NCI-H146 treated with DMSO at 0.1 percent for 48 hours (cell line): ENCODE measurements around the gene COQ3.
"Not testable (repeated sequence)": the region's sequence is repeated elsewhere in the genome, so short reads cannot be mapped to it uniquely, and the experiment has no call there.

Experiments
- DNase-seq: peaks from one replicate; lab custom pipeline; 2025; ENCODE audit not compliant: unreplicated experiment; lab: John Stamatoyannopoulos, UW

COQ3 gene

GRCh38 chr6:99390896-99391295 lies 3.1 kb downstream of the COQ3 start:
- DNase-seq: no peak

GRCh38 chr6:99384507-99384906 lies 9.5 kb downstream of the COQ3 start:
- no peak for DNase-seq

- no peak for DNase-seq
Observed at GRCh38 chr6:99378636-99379035, 15.4 kb downstream of the COQ3 start.

DNA sequence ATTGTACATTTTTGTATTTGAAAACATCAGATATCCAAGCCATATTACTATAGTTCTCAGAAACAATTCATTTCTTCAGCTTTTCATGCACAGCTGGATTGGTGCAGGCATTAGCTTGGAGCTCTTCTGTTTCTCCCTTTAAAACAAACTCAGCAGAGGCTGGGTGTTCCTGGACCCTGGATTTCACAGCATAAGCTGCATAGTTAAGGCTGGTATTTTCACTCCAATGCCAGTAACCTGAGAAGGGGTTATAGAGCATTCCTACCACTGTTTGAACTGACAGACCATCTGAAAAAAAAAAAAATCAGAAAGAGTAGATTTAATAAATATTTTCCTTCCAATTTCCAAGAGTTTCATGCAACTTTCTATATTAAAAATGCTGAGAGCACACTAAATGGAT lies 24.5 kb downstream of the COQ3 start:
- DNase-seq: no peak

DNA sequence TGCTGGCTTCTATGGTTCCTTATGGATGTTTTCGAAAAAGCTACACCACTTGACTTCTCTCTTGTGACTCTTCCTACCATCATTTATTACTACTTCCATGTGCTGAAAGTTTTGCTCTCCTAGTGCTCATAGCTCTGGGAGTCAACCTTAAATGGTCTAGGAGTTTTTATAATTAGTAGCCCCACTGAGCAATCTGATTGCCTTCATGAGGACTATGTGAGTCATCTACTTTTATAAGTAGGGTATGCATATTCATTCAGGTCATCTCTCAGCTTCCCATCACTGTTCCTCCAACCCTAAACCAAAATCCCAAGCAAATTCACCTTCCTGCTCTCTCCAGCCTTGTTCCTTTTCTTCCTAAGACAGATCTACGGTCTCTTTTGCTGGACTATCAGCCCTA lies 27.1 kb downstream of the COQ3 start:
- no peak for DNase-seq

GRCh38 chr6:99364026-99364425 lies 30.0 kb downstream of the COQ3 start:
- DNase-seq: no peak

DNA sequence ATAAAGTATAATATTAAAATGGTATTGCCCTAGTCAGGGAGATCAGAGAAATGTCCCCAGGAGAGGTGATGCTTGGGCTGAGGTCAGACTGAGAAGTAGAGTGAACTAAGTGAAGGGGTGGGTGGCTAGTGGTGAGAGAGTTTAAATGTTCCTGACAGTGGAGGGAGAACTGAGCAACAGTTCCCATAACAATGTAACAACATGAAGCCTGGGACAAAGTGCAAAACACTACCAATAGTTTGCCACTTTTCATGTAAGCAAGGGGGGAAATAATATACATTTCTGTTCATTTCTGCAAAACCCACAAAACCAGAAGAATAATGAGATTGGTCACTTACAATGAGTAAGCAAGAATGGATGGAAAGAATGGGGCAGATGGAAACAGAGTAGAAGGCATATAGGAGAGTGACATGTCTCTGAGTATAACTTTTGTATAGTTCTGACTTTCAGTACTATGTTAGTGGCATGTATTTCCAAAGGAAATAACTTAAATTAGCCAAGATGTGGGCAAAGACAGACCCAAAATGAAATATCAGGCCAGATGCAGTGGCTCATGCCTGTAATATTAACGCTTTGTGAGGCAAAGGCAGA lies 31.2 kb downstream of the COQ3 start:
- DNase-seq: no peak

DNA sequence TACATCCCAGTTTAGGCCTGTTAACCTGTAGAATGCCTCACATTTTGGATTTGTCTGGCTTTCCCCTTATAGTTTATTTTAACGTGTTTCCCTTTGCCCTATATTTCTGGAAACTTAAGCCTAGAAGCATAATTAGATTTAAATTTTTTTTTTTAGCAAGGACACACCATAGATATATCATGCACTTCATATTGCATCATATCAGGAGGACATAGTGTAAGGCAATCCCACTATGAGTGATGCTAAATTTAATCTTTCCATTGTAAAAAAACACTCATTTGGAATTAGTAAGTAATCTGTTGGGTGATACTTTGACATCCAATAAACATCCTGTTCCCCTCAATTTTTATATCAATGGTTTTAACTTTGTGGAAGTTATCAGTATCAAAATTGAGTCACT lies 34.2 kb downstream of the COQ3 start:
- no peak for DNase-seq

- no peak for DNase-seq
Observed at GRCh38 chr6:99356641-99357040, 37.4 kb downstream of the COQ3 start.

DNA sequence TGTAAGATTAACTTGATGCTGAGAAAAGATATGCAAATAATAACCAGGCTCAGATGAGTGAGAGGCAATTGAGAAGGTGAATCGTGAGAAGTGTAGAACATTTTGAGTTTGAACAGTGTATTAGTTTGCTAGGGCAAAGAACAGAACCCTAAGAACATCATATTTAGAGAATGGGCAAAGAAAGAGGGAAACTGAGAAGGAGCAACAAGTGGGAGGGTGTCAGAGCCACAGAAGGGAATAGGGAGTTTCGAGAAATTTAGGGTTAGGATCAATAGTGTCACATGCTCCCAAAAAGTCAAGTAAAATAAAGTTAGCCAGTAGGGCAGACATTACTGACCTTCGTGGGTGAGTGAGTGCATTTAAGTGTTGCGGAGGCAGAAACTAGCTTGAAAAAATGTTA lies 39.0 kb downstream of the COQ3 start:
- DNase-seq: no peak

- no peak for DNase-seq
Observed at GRCh38 chr6:99353126-99353525, 40.9 kb downstream of the COQ3 start.

GRCh38 chr6:99350573-99350972 lies 43.4 kb downstream of the COQ3 start:
- no peak for DNase-seq

GRCh38 chr6:99349171-99350141 lies 44.5 kb downstream of the COQ3 start, which contains the start of gene FAXC:
TSS of gene FAXC (minus strand) at chr6:99349674. CDS start at chr6:99349372, 302 bp downstream.
- peak; percentile 65 for DNase-seq

DNA sequence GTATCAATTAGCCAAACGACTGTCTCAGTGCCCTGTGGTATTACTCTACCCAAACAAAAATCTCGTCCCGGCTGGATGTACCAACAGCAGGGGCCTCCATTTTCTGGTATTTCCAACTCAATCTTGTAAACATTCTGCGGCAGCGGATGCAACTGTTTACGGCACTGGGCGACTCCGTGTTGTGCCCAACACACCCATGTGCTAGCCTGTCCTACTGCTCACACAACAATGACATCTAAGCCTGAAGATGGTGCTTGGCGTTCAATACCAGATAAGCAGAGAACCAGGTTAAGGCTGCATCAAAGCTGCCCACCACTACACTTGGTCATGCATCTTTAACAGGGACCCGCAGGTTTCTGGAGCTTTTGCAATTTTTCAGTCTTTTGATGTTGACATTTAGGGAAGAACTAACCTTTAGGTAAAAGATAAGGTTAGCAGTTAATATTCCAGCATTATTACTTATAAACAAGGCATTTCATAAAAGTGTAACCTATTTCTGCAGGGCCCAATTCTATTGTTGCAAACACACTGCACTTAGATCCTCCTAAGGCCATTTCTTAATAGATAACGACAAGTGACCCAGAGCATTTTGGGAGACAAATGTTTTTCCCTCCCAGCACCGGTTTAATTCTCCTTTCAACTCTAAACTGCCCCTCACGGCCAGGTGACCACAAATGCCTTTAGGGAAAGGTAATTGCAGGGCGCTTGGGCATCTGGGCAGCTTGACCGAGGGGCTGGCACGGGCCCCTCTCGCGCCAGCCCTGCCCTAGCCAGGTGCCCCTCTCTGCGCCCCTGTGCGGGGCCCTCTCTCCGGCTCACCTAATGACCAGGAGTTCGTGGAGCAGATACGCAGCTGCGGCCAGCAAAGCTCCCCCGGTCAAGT lies 45.5 kb downstream of the COQ3 start:
- DNase-seq: peak; percentile 23

DNA sequence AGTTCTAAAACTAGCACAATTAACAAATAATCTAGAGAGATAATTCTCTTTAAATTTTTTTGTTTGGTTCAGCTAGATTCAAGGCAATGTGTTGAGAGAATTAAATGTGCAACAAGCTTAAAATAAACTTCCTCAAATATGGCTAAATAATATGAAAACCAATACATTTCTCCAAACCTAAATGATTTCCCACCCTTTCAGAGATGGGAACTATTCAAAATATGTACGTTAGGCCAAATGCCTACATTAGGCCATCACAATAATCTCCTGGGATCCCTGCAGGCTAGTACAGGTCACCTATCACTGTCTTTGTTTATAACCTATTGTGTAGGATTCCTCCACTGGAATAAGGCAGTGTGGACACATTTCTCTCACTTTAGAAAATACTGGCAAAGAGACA lies 46.2 kb downstream of the COQ3 start:
- no peak for DNase-seq

DNA sequence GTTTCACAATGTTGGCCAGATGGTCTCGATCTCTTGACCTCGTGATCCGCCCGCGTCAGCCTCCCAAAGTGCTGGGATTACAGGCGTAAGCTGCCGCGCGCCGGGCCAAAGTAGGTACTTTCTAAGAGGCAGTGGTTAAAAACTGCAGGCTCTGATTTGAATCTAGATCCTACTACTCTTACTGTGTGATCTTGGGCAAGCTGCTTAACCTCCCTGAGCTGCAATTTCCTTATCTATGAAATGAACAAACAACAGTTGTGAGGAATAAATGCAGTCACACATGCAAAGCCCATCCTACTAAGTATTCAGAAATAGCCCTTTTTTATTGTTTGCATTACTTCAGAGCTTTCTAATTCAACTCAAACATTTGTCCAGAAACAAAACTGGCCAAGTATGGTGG lies 47.4 kb downstream of the COQ3 start:
- no peak for DNase-seq

DNA sequence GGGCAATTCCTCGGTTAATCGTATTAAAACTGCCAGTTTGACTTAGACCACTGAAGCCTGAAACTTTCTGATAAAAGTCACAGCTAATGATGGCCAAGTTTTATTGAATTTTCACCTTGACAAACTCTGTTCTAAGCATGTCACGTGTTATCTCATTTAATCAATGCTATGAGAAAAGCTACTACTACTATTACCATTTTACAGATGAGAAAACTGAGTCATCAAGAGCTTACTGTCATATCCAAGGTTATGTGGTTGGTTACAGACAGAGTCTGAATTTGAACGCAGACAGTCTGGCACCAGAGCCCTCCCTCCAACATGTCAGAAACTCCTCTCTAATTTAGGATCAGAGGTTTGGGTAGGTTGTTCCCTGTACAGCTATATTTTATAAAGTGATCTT lies 48.8 kb downstream of the COQ3 start:
- no peak for DNase-seq

DNA sequence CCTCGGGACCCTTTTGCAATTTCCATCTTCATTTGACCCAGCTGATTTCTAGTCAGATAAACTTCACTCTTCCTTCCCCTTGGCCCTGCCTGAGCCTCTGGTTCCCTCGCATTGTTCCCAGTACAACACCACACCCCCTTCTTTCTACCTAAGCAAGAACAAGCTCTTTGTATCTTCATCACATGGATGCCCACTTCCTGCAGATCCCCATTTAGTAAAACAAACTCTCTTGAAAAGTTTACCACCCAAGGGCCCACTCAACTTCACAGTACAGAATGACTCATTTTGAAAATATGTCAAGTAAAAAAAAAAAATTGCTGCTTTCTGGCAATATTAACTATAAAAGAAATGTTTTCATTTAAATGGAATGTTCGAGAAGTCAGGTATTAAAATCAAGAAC lies 49.7 kb downstream of the COQ3 start:
- no peak for DNase-seq

GRCh38 chr6:99341862-99342455 lies 52.0 kb downstream of the COQ3 start:
- DNase-seq: no peak

DNA sequence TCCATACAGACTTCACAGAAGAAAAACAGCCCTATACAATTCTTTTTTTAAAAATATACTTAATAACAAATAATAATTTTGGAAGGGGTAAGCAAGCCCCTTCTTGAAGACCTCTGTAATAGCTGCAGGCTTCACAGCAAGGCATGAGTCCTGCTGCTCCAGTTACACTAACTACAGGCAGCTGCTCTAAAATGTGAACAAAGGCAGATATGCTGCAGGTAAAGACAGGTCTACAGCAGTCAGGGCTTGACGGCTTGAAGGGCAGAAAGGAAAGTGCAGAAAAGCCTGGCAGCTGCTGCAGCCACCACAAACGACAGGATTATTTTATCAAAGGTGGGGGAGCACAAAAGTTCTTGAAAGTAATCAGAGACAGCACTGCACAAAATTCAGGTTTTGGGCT lies 55.8 kb downstream of the COQ3 start:
- peak; percentile 15 for DNase-seq

DNA sequence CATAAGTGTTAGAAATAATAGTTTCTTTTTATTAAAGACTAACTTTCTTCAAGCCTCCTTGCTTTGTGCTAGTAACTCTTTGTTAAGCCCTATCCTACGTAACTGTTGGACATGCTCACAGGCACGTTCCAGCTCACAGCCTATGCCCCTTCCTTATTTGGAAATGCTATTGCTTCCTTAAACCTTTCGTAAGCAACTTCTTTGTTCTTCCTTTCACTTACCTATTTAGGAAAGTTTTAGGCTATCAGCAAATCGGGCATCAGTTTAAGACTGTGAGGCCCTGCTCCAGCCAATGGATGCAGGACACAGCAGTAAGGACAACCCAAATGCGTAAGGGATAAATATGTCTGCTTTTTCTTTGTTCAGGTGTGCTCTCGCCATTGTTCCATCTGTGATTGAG lies 58.7 kb downstream of the COQ3 start:
- not testable (repeated sequence) for DNase-seq
